GM19239 (cell line): Measurements from ENCODE around the gene GIGYF1.
A peak's percentile ranks its signal among the peaks of the same experiment; 100 is the strongest.
"Not testable (repeated sequence)": the region's sequence is repeated elsewhere in the genome, so short reads cannot be mapped to it uniquely, and the experiment has no call there.

ENCODE experiments used
- DNase-seq: peaks from one replicate; pipeline ENCODE4 v3.0.0; 2011; ENCODE audit warnings: low spot score; ENCODE audit not compliant: insufficient read length
- FAIRE-seq: peaks from 2 replicates; lab custom pipeline; 2011; peaks lifted over from hg19 to GRCh38; lab: Jason Lieb, UNC

The GIGYF1 gene

DNA sequence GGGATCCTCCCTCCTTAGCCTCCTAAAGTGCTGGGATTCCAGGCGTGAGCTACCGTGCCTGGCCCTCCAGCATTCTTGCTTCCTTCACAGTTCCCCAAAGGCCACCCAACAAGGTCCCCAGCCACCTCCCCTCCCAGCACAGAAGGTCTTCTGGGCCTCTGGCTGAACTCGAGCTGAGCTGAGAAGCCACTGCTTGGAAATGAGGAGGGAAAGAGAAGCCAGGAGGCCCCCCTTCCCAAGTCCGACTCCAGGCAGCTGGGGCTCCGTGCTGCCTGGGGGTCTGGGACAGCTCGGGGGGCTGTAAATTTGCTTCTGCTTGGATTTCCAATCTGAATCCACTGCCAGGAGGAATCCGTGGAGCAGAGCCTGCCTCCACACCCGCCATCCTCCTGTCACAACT, 20.7 kb upstream of the GIGYF1 start:
- FAIRE-seq (no peak), DNase-seq (no peak)

DNA sequence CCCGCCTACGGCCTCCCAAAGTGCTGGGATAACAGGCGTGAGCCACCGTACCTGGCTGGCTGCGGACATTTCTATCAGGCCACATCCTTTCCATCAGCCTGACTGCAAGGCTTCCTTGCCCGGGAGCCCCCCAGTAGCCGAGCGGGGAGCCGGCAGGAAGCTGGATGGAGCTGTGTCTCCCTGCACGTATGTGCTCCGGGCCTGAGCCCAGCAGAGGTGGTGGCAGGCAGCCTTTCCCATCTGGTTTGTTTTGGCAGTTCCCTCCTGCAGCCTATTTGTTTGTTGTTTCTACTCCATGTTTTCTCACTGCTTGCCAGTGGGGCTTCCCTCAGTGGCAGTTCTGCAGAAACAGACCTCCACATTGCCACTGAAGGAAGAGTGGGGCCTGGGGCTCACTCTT, 17.3 kb upstream of the GIGYF1 start:
- no peak for DNase-seq
- FAIRE-seq = no peak

DNA sequence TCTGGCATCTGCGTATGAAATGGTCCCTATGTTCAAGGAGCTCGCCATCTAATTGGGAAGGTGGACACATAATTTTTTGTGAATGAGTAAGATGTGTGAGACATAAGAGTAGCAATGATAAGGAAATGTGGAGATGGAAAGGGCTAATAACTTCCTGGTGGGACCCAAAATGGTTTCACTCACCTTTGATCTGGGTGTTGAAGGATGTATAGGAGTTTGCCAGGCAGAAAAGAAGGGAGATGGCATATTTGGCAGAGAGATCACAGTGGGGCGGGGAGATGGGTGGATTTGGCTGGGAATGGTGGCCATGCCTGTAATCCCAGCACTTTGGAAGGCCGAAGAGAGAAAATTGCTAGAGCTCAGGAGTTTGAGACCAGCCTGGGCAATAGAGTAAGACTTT, 16.4 kb upstream of the GIGYF1 start:
- DNase-seq = no peak
- no peak for FAIRE-seq

DNA sequence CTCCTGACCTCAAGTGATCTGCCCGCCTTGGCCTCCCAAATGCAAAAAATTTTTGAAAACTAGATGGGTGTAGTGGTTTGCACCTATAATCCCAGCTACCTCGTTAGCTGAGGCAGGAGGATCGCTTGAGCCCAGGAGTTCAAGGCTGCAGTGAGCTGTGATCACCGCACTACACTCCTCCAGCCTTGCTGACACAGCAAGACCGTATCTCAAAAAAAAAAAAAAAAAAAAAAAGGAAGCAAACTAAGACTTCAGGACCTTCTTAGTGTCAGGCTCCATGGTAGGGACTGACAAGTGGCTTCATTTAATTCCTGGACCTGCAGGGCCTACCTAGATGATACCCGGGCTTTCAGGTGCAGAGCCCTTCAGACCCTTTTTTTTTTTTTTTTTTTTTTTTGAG, 14.3 kb upstream of the GIGYF1 start:
- no peak for FAIRE-seq
- DNase-seq = no peak

DNA sequence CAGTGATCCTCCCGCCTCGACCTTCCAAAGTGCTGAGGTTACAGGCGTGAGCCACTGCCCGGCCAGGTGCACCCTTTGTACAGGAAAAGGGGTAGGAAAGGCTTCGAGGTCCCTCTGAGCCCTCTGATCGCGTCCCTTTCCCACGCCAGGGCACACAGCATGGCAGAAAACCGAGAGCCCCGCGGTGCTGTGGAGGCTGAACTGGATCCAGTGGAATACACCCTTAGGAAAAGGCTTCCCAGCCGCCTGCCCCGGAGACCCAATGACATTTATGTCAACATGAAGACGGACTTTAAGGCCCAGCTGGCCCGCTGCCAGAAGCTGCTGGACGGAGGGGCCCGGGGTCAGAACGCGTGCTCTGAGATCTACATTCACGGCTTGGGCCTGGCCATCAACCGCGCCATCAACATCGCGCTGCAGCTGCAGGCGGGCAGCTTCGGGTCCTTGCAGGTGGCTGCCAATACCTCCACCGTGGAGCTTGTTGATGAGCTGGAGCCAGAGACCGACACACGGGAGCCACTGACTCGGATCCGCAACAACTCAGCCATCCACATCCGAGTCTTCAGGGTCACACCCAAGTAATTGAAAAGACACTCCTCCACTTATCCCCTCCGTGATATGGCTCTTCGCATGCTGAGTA, 12.7 kb upstream of the GIGYF1 start:
- DNase-seq = no peak
- no peak for FAIRE-seq

DNA sequence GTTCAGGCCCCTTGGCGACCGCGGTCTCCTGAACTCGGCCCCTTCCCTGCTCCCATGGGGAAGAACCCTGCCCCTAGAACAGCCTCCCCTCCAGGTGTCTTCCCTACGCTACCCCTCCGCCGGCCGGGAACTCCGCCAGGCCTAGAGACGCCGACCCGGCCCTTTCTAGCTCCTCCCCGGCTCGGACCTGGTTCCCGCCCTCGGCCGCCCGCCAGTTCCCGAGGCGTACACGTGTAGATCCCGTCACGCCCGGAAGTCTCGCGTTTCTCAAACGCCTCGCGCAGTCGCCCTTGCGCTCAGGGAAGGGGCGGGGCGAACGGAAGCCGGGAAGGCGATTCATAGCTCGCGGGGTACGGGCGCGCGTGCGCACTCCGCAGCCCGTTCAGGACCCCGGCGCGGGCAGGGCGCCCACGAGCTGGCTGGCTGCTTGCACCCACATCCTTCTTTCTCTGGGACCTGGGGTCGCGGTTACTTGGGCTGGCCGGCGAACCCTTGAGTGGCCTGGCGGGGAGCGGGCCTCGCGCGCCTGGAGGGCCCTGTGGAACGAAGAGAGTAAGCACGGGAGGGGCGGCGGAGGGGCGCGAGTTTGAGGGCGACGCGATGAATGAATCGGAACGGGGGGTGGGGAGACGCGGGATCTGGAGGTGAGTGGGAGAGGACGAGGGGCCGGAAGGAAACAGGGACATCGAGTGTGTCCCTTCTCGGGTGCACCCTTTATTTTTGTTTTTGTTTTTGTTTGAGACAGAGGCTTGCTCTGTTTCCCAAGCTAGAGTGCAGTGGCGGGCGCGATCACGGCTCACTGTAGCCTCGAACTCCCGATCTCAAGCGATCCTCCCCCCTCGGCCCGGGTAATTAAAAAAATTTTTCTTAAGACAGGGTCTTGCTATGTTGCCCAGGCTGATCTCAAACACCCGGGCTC, 12.0 kb upstream of the GIGYF1 start, which contains the start of gene POP7:
POP7 (plus strand) TSS at position 369 of the 919 bp plus-strand sequence. CDS start 710 bp downstream, outside the sequence.
- FAIRE-seq = peak; percentile 96
- peak; percentile 91 for DNase-seq

DNA sequence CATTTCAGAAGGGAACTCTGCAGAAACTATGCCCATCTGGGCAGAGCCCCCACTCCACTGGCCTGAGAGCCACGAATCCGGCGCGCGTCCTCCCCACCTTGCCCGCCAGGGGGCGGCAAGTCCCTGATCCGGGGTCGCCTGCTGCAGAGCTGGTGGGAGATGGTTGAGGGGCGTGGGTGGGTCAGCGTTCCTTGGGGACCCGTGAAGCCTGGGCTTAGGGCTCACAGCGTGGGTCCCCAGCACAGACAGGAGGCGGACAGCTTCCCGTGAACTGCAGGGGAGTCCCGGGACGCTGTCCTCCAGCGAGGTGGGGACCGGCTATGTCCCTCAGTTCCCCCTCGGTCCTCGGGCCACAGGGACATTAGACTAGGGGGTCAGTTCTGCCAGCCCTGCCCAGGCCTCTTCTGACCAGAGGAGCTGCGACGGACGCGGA, 11.3 kb upstream of the GIGYF1 start:
- no peak for FAIRE-seq
- DNase-seq = peak; percentile 78

DNA sequence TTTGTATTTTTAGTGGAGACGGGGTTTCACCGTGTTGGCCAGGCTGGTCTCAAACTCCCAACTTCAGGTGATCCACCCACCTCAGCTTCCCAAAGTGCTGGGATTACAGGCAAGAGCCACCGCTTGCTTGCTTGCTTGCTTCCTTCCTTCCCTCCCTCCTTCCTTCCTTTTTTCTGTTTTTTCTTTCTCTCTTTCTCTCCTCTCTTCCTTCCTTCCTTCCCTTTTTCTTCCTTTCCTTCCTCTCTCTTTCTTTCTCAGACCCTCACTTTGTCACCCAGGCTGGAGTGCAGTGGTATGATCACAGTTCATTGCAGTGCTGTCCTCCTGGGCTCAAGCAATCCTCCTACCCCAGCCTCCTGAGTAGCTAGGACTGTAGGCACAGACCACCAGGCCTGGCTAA, 7.0 kb upstream of the GIGYF1 start:
- not testable (repeated sequence) for DNase-seq, FAIRE-seq

DNA sequence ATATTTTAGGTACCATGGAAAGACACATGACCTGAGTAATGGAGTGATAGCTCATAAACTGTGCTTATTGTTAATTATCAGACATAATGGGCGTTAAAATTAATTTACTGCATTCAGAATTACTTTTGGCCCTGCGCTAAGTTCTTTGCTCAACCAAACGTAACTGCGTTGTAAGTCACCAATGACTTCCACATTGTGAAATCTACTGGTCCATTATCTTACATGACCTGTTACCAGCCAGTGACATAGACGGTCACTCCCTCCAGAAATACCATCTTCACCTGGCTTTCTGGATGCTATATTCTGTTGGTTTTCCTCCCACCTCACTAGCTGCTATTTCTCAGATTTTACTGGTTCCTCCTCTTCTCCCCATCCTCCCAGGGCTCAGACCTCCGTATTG, 5.0 kb upstream of the GIGYF1 start:
- FAIRE-seq (no peak), DNase-seq (no peak)

DNA sequence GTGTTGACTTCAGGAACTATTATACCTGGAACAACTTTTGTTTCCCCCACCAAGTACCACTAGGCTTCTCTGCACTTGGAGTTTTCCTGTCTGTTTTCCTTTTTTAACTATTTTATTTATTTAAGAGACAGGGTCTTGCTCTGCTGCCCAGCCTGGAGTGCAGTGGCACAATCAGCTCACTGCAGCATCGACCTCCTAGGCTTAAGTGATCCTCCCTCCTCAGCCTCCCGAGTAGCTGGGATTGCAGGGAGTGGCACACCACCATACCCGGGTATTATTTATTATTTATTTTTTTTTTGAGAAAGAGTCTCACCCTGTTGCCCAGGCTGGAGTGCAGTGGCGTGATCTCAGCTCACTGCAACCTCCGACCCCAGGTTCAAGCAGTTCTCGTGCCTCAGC, 2.1 kb upstream of the GIGYF1 start:
- FAIRE-seq (no peak), DNase-seq (no peak)

DNA sequence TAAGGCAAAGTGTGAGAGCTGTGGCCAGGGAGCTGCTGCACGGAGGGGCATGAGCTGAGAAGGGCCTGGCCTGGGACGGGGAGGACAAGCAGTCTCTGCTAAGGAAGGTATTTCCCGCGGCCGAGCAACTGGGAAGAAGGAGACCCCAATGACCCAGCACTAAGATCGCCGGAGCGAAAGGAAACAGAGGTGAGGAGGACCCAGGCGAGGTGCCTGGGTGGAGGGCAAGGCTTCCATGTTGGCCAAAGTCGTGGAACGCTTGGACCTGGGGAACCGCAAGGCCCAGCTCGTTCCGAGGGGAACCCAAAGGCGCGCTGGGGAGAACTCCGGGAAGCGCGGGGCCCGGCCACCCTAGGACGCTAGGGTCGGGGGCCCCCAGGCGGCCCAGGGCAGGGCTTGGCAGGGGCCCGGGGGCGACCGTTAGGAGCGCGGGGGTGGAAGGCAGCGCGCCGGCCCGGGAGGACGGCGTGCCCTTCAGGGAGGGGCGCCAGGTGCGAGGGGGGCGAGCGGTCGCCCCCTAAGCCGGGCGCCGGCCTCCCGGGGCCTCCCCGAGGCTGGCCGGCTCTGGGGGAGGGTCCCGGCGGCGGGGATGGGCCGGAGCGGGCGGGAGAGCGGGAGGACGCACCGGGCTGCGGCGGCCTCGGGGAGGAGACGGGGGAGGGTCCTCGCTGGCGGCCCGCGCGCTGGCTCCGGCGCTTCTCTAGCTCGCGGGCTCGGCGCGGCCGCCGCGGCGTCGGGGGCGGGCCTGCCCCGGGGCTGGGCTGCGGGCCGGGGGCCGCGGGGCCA, 545 bp downstream of the GIGYF1 start:
- FAIRE-seq = peak; percentile 33
- DNase-seq = peak; percentile 14

DNA sequence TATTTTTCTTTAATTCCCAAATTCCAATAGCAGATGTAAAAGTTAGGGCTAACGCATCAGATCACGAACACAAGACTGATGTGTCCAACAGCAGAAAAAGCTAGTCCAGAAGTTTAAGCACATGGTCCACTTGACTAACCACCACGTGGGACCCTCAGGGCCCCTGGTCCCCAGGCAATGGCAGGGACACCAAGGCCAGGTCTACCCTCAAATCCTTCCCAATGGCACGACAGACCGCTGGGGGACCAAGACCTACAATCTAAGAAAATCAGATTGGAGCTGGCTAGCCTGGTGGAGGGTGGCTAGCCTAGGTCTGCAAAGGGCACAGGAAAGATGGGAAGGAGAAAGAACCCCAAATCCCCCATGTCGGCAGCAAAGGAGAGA, 1.5 kb downstream of the GIGYF1 start:
- no peak for FAIRE-seq
- DNase-seq = no peak

DNA sequence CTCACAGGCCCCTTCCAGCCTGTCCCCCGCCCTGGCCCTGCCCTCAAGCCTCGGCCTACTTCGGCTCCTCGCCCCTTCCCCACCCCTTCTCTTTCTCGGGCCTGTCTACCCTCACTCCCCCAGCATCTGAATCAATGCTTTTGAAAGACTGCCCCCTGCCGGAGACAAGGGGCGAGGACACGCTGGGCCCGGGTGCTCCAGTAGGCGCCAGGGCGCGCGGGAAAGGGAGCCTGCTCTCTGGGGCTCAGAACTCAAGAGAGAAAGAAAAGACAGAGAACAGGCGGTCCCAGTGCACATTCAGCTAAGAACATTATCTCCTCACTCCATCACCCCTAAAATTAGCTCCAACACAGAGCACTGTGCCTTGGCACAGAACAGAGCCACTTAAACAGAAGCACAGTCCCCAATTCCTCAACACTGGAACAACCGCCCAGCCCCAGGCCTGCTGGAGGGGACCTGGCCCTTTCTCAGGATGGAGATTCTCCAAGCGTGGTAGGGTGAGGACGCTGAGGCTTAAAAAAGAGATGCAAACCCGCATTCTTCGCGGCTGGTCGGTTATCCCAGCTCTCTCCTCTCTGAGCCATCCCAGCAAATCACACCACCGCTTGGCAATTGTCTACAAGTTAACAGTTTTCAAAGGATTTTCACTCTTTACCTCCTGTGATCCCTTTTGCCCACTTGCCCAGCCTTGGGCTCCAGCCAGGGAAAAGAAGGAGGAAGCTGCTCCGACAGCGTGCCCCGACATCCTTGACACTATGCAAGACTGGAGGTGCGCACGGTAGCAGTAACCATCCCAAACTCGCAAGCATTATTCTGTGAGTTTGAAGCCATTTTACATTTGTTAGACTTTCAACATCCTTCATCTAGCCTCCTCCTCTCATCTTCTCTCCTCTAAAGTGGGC, 2.1 kb downstream of the GIGYF1 start:
- FAIRE-seq (peak; percentile 93), DNase-seq (peak; percentile 91)

DNA sequence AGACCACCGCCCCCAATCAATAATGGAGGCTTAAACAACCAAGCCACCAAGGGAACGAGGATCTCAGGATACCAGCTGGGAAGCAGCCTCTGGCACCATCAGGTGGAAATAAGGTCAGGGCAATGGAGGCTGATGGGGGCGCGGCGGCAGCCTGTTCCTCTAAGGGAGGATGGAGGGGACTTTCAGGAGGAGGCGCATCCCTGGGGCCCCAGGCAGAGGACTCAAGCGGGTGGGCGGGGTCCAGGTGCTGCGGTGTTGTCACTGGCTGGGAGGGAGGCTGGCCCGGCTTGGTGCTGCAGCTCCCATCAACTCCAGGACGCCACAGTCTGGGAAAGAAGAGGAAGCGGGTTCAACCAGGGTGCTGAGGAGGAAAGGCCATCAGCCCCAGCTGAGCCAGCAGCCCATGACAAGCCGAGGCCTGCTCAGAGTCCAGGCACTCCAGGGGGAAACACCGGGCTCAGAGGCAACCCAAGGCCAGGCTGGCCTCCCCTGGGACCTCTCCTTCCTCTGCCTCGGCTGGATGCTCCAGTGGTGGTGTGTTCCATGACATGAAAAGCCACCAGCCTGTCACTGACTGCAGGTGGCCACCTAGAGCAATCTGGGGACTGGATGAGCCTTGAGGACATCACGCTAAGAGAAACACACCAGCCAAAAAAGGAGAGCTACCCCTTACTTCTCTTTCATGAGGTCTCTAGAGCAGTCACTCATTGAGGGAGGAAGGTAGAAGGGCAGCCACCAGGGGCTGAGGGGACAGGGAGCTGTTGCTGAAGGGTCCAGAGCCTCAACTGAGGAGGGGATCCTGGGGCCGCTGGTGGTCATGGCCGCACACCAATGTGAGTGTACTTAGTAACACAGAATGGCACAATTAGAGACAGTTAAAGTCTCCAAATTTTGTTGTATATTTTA, 4.6 kb downstream of the GIGYF1 start:
- FAIRE-seq (no peak), DNase-seq (peak; percentile 44)

DNA sequence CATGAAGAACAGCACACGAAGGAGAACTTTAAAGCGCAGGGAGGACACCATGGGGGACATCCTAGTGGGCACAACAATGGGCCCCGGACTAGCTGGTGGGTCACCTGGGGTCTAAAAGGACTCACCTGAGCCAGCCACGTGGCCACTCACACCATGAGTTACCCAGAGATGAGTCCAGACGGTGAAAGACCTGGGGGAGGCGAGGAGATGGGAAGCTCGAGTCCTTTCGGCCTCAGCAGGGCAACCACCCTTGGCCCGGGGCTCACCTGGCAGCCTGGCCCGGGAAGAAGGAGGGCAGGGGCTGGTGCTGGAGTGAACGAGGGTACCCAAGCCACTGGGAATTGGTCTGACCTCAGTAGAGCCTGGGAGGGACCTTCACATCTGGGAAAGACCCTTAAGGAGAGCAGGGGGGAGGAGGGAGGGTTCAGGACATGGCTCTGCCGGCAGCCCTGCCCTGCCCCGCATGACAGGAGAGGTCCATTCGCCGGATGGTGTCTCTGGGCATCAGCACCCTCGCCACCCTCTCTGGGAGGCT, 5.7 kb downstream of the GIGYF1 start:
- DNase-seq (peak; percentile 1), FAIRE-seq (no peak)

DNA sequence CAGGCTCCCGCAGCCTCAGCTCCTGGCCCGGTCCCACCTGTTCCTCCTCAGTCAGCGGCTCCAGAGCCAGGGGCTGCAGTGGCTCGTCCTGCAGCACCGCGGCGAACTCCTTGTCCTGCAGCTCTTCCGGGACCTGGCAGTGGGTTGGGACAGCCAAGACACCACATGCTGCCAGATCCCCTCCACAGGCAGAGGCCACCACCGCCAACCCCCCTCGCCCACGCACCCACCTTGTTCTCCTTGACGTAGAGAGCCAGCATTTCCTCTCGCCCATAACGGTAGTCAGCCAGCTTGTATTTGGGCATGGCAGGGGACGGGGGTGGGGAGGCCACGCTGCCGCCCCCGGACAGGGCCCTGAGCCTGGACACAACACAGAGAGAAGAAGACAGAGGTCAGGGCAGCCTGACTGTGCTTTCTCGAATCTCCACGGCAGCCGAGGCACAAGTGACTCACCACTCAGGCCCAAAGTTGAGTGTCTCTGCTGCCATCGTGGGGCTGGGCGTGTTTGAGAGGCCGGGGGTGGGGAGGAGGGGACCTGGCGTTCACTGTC, 6.2 kb downstream of the GIGYF1 start:
- no peak for FAIRE-seq

DNA sequence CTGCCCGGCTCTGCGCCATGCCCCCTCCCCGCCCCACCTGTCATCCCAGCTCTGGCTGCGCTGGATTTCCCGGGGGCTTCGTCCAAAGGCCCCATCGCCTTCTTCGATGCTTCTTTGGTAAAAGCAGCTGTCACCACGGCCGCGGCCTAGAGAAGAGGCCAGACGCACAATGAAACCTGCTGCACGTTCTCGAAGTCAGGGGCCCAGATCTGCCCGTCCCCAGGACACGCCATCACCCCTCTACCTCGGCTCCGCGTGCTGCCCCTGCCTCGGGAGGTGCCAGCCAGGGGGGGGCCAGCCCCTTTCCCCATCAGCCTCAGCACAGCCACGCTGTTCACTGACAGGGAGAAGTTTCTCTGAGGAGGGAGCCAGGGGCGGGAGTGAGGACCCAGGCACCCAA, 6.8 kb downstream of the GIGYF1 start:
- no peak for FAIRE-seq
- no peak for DNase-seq

More for the DNA sequence above, 6.2 kb downstream of the GIGYF1 start:
- no peak for DNase-seq

DNA sequence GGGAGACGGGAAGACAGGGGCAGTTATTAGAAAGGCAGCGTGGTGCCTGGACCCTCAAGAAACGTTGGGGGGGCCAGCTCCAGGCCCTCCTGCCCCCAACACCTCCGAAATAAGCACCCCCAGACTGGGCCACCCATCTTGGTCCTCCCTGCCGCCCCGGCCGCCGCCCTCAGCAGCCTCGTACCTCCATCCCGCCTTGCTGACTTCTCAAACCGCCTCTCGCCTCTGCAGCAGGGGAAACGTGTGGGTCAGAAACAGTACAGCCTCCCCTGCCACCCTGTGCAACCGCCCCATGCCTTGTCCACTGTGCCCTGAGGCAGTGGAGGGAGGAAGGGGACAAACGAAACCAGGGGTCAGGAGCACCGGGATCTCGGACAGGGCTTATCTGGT, 7.2 kb downstream of the GIGYF1 start:
- FAIRE-seq = no peak

More for the DNA sequence above, 7.2 kb downstream of the GIGYF1 start:
- peak; percentile 0 for DNase-seq
